HEK293 (cell line): ENCODE data around the gene CEP55.

Source experiments
- BCL11A ChIP-seq: fragments of 450-650 bp; formaldehyde crosslinking; IDR thresholded peaks from 2 replicates; pipeline ENCODE4 v1.5.1; 2016; ENCODE audit warnings: low read depth, missing biosample characterization, missing genetic modification characterization
- GLIS2 ChIP-seq: fragments of 450-650 bp; formaldehyde crosslinking; IDR thresholded peaks from 2 replicates; pipeline ENCODE4 v1.5.1; 2016; ENCODE audit warnings: missing biosample characterization, missing genetic modification characterization
- MYNN ChIP-seq: fragments of 450-650 bp; formaldehyde crosslinking; IDR thresholded peaks from 2 replicates; pipeline ENCODE4 v1.5.1; 2016; ENCODE audit warnings: missing biosample characterization, missing genetic modification characterization, borderline replicate concordance
- SETDB1 ChIP-seq: IDR thresholded peaks from one replicate; pipeline ENCODE4 v1.6.1; 2017; ENCODE audit warnings: mild to moderate bottlenecking, low read length, moderate library complexity, mixed read lengths; ENCODE audit not compliant: insufficient read length
- ZFP37 ChIP-seq: fragments of 450-650 bp; formaldehyde crosslinking; IDR thresholded peaks from 2 replicates; pipeline ENCODE4 v1.5.1; 2016; ENCODE audit warnings: missing biosample characterization, missing genetic modification characterization
- ZNF629 ChIP-seq: fragments of 450-650 bp; formaldehyde crosslinking; IDR thresholded peaks from 2 replicates; pipeline ENCODE4 v1.5.1; 2017; ENCODE audit warnings: missing biosample characterization, missing genetic modification characterization
- ZNF701 ChIP-seq: fragments of 450-650 bp; formaldehyde crosslinking; IDR thresholded peaks from 2 replicates; pipeline ENCODE4 v1.5.1; 2016; ENCODE audit warnings: missing biosample characterization, missing genetic modification characterization
- ZNF777 ChIP-seq: fragments of 450-650 bp; formaldehyde crosslinking; IDR thresholded peaks from 2 replicates; pipeline ENCODE4 v1.5.1; 2017; ENCODE audit warnings: missing biosample characterization, missing genetic modification characterization, borderline replicate concordance
- ZNF791 ChIP-seq: fragments of 450-650 bp; formaldehyde crosslinking; IDR thresholded peaks from 2 replicates; pipeline ENCODE4 v1.5.1; 2016; ENCODE audit warnings: missing biosample characterization, missing genetic modification characterization
- ZNF837 ChIP-seq: fragments of 450-650 bp; formaldehyde crosslinking; IDR thresholded peaks from 2 replicates; pipeline ENCODE4 v1.5.1; 2016; ENCODE audit warnings: missing biosample characterization, missing genetic modification characterization
- TF ChIP-seq, protein P1 (sequence below): fragments of 450-650 bp; formaldehyde crosslinking; IDR thresholded peaks from 2 replicates; pipeline ENCODE4 v1.5.1; 2016; ENCODE audit warnings: missing biosample characterization, missing genetic modification characterization
- TF ChIP-seq, protein P2 (sequence below): fragments of 450-650 bp; formaldehyde crosslinking; IDR thresholded peaks from 2 replicates; pipeline ENCODE4 v1.5.1; 2016; ENCODE audit warnings: missing biosample characterization, missing genetic modification characterization

DNA sequence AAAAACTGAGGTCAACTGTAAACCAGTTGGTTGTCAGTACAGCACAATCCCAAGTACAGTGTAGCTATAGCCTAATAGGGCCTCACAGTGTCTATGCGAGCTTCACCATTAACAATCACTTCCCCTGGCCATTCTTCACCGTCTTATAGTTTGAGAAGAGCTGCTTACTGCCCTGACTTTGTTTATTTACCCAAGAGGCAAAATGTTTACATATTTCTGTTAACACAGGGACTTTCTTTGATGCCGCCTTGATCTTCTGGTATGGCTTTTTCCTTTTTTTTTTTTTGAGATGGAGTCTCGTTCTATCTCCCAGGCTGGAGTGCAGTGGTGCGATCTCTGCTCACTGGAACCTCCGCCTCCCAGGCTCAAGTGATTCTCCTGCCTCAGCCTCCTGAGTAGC lies 17.5 kb upstream of the CEP55 start:
- no peak for TF ChIP-seq MYNN (tag by site-specific recombination)
- TF ChIP-seq, protein P1, sequence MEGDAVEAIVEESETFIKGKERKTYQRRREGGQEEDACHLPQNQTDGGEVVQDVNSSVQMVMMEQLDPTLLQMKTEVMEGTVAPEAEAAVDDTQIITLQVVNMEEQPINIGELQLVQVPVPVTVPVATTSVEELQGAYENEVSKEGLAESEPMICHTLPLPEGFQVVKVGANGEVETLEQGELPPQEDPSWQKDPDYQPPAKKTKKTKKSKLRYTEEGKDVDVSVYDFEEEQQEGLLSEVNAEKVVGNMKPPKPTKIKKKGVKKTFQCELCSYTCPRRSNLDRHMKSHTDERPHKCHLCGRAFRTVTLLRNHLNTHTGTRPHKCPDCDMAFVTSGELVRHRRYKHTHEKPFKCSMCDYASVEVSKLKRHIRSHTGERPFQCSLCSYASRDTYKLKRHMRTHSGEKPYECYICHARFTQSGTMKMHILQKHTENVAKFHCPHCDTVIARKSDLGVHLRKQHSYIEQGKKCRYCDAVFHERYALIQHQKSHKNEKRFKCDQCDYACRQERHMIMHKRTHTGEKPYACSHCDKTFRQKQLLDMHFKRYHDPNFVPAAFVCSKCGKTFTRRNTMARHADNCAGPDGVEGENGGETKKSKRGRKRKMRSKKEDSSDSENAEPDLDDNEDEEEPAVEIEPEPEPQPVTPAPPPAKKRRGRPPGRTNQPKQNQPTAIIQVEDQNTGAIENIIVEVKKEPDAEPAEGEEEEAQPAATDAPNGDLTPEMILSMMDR, result no peak
- no peak for TF ChIP-seq ZNF777
- no peak for TF ChIP-seq SETDB1
- no peak for TF ChIP-seq ZNF791 (tag by site-specific recombination)
- TF ChIP-seq, protein P2, sequence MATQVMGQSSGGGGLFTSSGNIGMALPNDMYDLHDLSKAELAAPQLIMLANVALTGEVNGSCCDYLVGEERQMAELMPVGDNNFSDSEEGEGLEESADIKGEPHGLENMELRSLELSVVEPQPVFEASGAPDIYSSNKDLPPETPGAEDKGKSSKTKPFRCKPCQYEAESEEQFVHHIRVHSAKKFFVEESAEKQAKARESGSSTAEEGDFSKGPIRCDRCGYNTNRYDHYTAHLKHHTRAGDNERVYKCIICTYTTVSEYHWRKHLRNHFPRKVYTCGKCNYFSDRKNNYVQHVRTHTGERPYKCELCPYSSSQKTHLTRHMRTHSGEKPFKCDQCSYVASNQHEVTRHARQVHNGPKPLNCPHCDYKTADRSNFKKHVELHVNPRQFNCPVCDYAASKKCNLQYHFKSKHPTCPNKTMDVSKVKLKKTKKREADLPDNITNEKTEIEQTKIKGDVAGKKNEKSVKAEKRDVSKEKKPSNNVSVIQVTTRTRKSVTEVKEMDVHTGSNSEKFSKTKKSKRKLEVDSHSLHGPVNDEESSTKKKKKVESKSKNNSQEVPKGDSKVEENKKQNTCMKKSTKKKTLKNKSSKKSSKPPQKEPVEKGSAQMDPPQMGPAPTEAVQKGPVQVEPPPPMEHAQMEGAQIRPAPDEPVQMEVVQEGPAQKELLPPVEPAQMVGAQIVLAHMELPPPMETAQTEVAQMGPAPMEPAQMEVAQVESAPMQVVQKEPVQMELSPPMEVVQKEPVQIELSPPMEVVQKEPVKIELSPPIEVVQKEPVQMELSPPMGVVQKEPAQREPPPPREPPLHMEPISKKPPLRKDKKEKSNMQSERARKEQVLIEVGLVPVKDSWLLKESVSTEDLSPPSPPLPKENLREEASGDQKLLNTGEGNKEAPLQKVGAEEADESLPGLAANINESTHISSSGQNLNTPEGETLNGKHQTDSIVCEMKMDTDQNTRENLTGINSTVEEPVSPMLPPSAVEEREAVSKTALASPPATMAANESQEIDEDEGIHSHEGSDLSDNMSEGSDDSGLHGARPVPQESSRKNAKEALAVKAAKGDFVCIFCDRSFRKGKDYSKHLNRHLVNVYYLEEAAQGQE (tag by site-specific recombination), result no peak
- no peak for TF ChIP-seq ZFP37
- TF ChIP-seq ZNF837, result no peak
- no peak for TF ChIP-seq GLIS2
- TF ChIP-seq ZNF701 (tag by site-specific recombination), result no peak
- TF ChIP-seq BCL11A (tag by site-specific recombination), result no peak
- no peak for TF ChIP-seq ZNF629 (tag by site-specific recombination)
